ENCODE results near the gene OR2J3.
"Not testable (repeated sequence)": the region's sequence is repeated elsewhere in the genome, so short reads cannot be mapped to it uniquely, and the experiment has no call there.

Gene OR2J3

DNA sequence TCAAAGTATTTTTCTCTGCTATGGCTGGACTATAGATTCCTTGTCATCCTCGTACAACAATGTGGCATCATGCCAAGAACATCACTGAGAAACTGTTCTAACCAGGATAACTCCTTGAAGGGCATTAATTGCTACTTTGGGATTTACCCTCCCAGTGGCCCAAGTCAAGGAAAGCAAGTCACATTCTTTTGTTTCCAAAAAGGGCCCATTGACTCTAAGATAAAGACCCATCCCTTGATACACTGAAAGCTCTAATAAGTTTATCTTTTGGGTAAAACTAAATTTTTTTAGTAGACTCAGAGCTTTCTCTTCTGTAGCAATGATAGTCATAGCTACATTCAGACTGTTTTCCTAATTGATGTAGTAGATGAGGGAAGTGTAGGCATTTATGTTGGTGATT, at the start of gene OR2J3:
OR2J3 (plus strand) TSS at position 301 of the 400 bp plus-strand sequence. CDS start 3,833 bp downstream, outside the sequence.
- DNase-seq, result no peak

DNA sequence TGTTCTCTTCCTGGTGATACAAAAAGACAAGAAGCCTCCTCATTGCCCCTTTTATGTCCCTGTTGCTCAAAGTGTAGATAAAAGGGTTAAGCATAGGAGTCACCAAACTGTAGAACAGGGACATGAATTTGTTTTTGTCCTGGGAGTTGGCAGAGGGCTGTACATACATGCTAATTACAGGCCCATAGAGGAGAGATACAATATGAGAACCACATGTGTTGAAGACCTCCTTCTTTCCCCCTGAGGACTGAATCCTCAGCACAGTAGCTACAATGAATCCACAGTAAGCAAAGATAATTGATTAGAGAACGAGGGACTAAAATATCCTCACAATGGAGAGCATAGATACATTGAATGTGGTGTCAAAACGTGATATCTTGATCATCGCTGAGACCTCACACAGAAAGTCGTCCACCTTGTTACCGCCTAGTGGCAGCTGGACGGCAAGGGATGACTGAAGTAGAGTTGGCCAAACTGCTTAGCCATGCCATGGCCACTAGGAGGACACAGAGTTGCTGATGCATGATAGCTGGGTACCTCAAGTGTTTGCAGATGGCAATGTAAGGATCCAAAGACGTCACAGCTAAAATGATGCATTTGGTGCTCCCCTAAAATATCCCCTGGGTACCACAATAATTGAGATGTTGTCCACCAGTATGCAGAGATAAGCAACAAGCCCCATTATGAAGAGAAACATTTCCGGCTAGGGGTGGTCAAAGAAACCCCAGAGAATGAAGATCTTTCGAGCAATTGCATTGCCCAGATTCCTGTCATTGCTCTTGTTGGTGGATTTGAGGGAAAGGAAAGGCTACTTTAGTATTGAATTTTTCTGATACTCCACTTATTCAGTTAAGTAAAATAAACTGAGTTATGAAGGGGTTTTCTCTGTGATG, 35.8 kb upstream of the OR2J3 start:
- peak; percentile 46 to 55 for DNase-seq

DNA sequence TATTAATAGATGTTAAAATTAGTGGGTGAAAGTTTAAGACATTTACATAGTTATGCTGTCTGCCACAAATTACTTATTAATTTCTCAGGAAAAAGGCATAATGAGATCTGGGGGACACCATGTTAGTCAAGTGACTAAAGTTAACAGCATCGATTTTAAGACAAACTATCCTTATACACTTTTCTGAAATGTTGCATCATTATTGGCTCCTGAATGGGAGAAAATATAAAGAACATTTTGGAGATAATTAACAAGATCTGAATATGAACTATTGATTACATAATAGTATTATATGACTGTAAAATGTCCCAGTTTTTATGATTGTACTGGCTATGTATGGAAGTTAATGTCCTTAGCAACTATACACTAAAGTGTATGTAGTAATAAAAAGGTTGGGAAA, 28.7 kb upstream of the OR2J3 start:
- no peak for DNase-seq

DNA sequence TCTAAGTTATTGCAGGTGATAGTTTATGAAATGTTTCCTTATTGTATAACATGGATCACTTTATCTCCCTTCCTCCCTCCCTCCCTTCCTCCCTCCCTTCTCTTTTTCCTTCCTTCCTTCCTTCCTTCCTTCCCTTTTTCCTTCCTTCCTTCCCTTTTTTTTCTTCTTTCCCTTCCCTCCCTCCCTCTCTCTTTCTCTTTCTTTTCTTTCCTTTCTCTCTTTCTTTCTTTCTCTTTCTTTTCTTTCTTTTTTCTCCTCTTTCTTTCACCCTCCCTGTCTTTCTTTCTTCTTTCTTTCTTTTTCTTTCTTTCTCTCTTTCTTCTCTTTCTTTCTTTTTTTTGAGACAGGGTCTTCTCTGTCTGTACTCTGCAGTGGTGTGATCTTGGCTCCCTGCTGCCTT, 26.5 kb upstream of the OR2J3 start:
- DNase-seq, result no peak

DNA sequence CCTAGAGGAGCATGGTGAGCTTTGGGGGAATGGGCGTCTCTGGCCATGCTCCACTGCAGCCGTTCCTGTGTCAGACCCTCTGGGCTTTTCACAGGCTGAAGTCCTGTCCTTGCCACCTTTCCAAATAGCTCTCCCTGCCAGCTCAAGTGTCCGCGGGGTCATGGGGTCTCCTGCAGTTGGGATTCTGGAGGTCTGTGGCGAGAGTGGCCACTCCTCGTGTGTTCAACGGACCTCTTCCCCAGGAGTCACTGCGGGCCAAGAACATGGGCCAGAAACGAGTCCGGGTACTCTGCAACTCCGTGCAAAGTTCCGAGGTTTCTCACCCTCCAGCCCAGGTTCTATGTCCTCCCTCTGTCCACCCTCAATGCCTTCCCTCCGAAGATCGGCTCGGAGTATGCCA, 25.4 kb upstream of the OR2J3 start:
- DNase-seq, result no peak

DNA sequence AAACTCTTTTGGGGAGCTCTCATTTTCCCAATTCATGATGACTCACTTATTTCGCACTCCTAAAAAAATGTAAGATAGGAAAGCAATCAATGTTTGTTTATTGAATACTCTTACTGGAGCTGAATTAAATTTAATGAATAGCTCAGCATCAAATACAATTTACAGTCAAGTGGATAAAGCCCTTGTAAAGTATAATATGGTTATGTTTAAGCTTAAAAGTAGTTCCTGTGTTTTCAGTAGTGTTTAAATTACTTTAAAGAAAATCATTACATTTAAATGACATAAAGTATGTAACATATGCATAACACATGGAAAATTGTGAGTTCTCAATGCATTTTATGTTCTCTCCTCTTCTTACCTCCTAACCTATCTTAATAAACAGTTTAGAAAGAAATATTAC, 20.6 kb upstream of the OR2J3 start, which contains the start of gene OR2B3:
OR2B3 (minus strand) TSS at position 101 of the 400 bp plus-strand sequence; CDS start at position 36, 65 bp downstream.
- DNase-seq, result no peak

DNA sequence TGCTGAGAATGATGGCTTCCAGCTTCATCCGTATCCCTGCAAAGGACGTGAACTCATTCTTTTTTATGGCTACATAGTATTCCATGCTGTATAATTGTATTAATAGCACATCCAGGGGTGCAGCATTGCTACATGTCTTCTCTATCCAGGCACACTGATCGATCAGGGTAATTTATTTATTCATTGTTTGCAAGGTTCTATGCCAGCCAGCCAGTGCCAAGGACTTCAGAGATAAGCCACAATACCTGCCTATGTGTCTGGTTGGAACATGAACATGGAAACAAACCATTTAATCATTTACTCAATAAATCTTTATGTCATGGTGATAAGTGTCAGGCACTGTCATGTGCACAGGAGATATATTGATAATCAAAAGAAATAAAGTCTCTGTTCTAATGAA, 14.9 kb upstream of the OR2J3 start:
- no peak for DNase-seq

DNA sequence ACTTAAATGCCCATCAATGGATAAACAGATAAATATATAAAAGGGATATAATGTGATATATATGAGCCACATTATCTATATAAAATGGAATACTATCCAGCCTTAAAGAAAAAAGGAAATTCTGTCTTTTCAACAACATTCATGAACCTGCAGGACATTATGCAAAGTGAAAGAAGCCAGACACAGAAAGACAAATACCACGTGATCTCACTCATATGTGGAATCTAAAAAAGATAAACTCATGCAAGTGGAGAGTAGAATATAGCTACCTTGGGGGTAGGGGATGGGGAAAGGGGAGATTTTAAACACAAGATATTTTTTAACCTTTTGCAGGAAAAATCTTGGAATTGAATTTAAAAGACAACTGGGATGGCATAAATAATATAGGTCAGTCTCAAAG, 10.1 kb upstream of the OR2J3 start:
- no peak for DNase-seq

DNA sequence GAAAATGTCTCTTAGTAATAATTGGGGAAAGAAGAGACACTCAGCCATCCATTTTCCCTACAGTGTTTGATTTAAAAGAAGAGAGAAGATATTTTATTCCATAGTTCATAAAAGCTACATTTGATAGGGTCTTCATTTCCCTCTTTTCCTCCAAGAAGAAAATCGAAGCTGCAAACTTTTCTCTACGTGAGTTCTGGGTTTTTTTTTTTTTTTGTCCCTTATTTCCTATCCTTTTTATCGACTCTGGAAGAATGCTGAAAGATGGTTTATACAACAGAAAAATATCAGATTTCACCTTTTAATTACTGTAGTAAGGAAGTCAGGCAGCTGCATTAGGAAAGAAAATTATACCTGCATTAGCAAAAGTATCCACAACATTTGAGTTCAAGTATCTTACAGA, 8.7 kb upstream of the OR2J3 start, which contains the start of gene OR2J1:
OR2J1 (plus strand) TSS at position 301 of the 400 bp plus-strand sequence. CDS start 1,453 bp downstream, outside the sequence.
- DNase-seq, result no peak

DNA sequence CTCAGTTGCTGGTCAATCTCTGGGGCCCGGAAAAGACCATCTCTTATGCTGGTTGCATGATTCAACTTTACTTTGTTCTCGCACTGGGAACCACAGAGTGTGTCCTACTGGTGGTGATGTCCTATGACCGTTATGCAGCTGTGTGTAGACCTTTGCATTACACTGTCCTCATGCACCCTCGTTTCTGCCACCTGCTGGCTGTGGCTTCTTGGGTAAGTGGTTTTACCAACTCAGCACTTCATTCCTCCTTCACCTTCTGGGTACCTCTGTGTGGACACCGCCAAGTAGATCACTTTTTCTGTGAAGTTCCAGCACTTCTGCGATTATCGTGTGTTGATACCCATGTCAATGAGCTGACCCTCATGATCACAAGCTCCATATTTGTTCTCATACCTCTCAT, 4.3 kb downstream of the OR2J3 start:
- DNase-seq, result peak in 1 of 2 experiments; percentile 0

DNA sequence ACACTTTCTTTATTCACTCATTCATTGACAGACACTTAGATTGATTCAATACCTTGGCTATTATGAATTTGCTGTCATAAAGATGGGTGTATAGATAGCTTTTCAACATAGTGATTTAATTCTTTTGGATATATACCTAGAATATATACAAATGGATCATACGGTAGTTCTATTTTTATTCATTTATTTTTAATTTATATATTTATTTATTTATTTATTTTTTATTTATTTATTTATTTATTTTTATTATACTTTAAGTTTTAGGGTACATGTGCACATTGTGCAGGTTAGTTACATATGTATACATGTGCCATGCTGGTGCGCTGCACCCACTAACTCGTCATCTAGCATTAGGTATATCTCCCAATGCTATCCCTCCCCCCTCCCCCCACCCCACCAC, 7.1 kb downstream of the OR2J3 start:
- not testable (repeated sequence) for DNase-seq

DNA sequence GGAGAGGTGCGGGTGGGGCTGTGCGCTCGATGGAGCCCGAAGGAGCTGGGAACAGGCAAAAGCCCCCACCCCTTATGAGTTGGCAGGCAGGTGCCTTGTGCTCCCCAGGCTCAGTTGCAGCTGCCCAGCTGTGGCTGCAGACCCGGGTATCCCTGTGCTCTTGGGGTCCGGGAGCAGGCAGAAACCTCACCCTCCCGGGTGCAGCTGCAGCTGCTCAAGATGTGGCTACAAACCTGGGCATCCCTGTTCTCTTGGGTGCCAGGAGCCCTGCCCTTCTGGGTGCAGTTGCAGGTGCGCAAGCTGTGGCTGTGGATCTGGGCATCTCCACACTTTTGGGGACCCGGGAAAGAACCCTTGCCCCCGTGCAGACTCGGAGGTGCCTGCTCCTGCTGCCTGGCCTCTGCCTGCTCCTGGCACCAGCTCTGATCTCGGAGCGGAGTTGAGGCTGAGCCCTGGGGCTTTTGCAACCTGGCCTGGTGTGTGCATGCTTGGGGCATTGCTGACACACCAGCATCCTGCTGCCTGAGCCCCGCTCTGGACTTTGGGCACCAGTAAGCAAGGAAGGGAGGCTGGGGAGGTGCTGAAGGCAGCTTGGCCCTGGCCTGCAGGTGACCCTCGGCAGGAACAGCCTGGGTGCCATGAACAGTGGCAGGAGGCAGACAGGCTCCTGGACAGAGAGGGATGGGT, 21.6 kb downstream of the OR2J3 start:
- DNase-seq, result no peak

DNA sequence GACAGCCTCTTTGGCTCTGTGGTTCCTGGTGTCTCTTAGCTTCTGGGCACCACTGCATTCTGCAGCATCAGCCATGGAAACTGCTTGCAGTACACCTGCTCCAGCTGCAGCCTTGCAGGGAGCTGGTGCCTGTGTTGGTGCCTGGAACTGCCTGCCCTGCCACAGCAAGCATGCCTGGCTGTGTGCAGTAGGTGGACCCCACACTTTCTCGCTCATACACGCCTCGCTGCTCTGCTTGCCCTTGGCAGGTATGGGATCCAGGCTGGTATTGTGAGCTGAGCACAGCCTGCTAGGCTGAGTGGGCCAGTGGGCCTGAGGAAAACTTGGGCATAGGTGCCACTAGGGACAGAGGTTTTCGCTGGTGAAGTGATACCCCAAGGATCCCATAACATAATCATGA, 22.8 kb downstream of the OR2J3 start:
- no peak for DNase-seq

DNA sequence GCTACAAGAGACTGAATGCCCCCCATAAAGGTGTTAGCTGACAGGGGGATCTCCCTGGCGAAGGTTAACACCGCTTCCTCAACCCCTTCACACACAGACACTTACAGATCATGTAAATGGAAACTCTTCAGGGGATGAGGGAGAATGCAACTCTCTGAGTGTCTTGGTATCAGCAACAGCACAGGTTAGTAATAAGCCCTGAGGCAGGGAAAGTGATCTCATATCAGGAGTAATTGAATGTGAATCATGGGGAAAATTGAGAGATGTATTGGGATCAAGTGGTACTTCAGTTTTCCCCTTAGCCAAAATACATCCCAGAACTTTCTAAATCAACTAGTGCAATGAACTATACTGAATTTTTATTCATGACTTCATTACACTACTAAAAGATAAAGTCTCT, 23.8 kb downstream of the OR2J3 start:
- no peak for DNase-seq

DNA sequence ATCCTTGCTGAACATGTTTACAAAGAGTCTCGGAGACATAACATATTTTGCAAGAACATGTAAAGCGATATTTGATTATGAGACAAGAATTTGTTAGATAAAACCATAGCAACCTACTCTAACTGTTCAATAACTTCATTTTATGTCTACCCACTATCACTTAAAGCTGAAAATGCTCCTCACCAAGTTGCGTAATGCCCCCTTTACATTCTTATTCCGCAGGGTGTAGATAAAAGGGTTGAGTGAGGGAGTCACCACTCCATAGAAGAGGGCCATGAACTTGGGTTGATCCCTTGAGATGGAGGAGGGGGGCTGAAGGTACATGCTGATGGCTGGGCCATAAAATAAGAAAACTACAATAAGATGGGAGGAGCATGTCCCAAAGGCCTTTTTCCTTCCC, 29.9 kb downstream of the OR2J3 start:
- no peak for DNase-seq

DNA sequence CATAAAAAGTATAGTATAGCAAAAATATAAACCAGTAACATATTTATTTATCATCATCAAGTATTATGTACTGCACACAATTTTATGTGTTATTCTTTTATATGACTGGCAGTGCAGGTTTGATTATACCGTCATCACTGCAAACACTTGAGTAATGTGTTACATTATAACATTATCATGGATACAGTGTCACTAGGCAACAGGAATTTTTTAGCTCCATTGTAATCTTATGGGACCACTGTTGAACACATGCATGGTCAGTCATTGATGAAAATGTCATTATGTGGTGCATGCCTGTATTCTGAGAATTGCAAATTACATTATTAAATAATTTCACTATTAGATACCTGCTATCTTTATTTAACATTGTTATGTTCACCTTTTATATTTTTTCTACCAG, 33.7 kb downstream of the OR2J3 start:
- DNase-seq, result no peak

DNA sequence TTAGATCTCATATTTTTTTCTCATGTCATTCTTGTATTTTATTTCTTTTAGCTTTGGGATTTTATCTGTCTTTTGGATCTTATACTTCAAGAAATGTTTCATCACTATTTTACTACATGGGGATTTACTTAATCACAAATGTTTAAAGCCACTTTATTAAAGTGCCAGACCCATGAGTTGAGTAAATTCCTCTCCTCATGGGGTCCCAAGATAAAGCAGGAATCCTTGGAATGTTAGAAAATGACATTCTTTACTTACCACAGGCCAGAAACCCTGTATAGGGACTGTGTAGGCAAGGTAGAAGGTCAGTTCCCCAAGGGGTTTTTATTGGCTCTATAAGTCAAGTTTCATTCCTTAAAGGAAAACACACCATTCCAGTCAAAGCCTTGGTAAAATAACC, 34.5 kb downstream of the OR2J3 start:
- no peak for DNase-seq

DNA sequence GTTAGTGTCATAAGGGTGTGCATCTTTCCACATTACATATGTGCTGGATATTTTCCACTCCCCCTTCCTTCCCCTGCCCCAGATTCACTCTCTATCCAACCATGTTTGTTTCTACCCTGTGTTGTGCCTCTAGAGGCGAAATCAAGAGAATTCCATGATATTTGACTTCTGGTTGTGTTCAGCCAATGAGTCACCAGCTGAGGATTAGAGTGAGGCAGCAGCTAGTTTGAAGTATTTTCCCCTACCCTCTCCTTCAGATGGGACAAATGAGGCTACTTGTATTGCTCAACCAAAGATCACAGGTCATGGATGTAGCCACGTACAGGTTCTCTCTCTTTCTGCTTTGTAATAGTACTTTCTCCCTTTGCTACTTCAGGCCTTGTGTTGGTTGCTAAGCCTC, 38.3 kb downstream of the OR2J3 start:
- DNase-seq, result no peak

DNA sequence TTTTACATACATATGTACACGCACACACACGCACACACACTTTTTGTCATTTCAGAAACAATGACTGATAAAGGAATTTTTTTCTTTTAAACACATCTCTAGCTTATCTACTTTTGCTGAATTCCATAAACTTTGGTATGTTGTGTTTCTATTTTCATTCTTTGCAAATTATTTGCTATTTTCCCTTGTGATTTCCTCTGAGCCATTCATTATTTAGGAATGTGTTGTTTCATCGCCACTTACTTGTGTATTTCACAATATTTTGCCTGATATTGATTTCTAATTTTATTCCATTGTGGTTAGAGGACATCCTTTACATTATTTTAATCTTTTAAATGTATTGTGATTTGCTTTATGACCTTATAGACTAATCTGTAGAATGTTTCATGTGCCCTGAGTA, 39.2 kb downstream of the OR2J3 start:
- no peak for DNase-seq

DNA sequence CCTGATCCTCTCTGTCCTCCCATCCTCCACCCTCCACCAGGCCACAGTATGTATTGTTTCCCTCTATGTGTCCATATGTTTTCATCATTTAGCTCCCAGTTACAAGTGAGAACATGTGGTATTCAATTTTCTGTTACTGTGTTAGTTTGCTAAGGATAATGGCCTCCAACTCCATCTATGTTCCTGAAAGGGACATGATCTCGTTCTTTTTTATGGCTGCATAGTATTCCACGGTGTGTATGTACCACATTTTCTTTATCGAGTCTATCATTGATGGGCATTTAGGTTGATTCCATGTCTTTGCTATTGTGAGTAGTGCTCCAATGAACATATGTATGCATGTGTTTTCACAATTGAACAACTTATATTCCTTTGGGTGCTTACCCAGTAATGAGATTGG, 41.6 kb downstream of the OR2J3 start:
- not testable (repeated sequence) for DNase-seq

DNA sequence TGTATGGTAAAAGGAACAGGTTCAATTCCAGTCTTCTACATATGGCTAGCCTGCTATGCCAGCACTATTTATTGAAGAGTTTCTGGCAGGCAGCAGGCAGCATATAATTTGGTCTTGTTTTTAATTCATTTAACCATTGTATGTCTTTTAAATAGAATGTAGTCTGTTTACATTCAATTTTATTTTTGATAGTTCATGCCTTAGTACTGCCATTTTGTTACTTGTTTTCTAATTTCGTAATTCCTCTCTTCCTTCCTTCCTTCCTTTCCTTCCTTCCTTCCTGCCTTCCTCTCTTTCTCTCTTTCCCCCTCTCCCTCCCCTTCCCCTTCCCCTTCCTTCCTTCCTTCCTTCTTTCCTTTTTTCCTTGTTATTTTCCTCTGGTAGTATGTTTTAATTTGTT, 45.2 kb downstream of the OR2J3 start:
- no peak for DNase-seq

DNA sequence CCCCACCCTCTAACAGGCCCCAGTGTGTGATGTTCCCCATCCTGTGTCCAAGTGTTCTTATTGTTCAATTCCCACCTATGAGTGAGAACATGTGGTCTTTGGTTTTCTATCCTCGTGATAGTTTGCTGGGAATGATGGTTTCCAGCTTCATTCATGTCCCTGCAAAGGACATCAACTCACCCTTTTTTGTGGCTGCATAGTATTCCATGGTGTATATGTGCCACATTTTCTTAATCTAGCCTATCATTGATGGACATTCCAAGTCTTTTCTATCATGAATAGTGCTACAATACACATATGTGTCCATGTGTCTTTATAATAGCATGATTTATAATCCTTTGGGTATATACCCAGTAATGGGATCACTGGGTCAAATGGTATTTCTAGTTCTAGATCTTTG, 47.3 kb downstream of the OR2J3 start:
- not testable (repeated sequence) for DNase-seq

DNA sequence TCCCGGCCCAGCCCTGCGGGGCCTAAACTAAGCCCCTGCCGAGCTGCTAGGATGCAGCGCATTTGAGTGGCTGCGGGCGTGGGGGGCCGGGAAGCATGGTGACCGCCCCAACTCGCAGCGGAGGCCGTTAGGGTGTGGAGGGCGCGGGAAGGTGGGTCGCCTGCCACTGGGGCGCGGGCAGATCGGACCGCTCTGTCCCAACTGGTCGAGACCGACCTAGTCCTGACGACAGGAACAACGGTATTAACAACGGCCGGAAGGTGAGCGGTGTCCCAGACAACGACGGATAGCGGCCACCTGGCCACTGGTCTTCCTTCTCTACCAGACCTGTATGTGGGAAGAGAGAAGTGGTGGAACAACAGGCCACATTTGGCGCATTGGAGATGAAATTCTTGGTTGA, 52.1 kb downstream of the OR2J3 start:
- DNase-seq, result not testable (repeated sequence)

Measured in SHP77 (cell line).